K562 (cell line): Measurements from ENCODE around the gene MN1. TPM values are rescaled to one million over a fixed set of nuclear protein-coding genes. Genes with fewer than 3 reads are reported as not detected.

Experiments
- E2F4 ChIP-seq: sonication (generic); formaldehyde crosslinking; IDR thresholded peaks from 2 replicates; pipeline ENCODE4 v1.8.0; 2022; ENCODE audit warnings: mild to moderate bottlenecking, low read depth, missing genetic modification reagents
- HLTF ChIP-seq: fragments of 450-650 bp; IDR thresholded peaks from 2 replicates; pipeline ENCODE4 v1.6.1; 2016
- MIER1 ChIP-seq: fragments of 450-650 bp; IDR thresholded peaks from 2 replicates; pipeline ENCODE4 v1.6.1; 2016; ENCODE audit warnings: antibody characterized with exemption, mild to moderate bottlenecking, low read depth
- NR3C1 ChIP-seq: sonication (generic); formaldehyde crosslinking; IDR thresholded peaks from 2 replicates; pipeline ENCODE4 v1.8.1; 2022; ENCODE audit warnings: missing genetic modification reagents
- ZBTB40 ChIP-seq, 2 experiments: fragments of 450-650 bp in 1 of 2; sonication (generic) in 1 of 2; formaldehyde crosslinking in 1 of 2; IDR thresholded peaks; 2 replicates each; pipeline versions ENCODE4 v1.7.1 to v1.9.0; 2016 to 2022; ENCODE audit warnings: inconsistent platforms in 1 of 2, mild to moderate bottlenecking in 1 of 2, missing genetic modification reagents in 1 of 2
- ZNF785 ChIP-seq: fragments of 250-450 bp; sonication (Bioruptor Pico); IDR thresholded peaks from 2 replicates; pipeline ENCODE4 v1.4.0; 2020; ENCODE audit warnings: mild to moderate bottlenecking
- polyA plus RNA-seq, 8 experiments: library from polyadenylated mRNA; depleted of rRNA in 4 of 8; stranded (reverse) in 5 of 8; unstranded in 3 of 8; fragments of >200 nt; fragmentation: Nextera tagmentation in 2 of 8; fragmentation: Illumina TruSeq in 1 of 8; extraction: Ambion mirVana in 2 of 8; extraction: Trizol in 1 of 8; gene quantifications; 2 replicates each; pipeline versions ENCODE4 v1.2.1 to v1.2.3, GENCODE V29; 2011 to 2014; ENCODE audit warnings: inconsistent platforms in 1 of 8, missing spikeins in 1 of 8
- total RNA-seq, 7 experiments: library from RNA; depleted of rRNA in 6 of 7; stranded (reverse); fragments of >200 nt in 6 of 7; fragmentation: Illumina TruSeq in 2 of 7; extraction: Trizol in 2 of 7; gene quantifications; 2 replicates each; pipeline versions ENCODE4 v1.2.1 to v1.2.3, GENCODE V29; 2011 to 2021; ENCODE audit warnings: low replicate concordance in 1 of 7

MN1 gene
- total and polyA plus RNA-seq, 9 of the 15 experiments (the other 6 are each of a cell fraction or from before 2014, with no cell fraction given), result under 0.01 to 0.05 (median 0.03) TPM; not detected in 5

- TF ChIP-seq ZBTB40 (IDR thresholded peaks at IDR 0.05) (peak; percentile 72), ZBTB40 (CRISPR knock-in tag; IDR thresholded peaks at IDR 0.05) (no peak), MIER1 (no peak), HLTF (no peak), ZNF785 (no peak), NR3C1 (CRISPR knock-in tag) (no peak), E2F4 (CRISPR knock-in tag) (no peak)
- TF ChIP-seq, all 486 proteins: peak for 2
These were observed 29.9 kb downstream of the MN1 start (continued) for GRCh38 chr22:27771637-27772036.
